Measurements from ENCODE around the gene SCN4A. TPM values are rescaled to one million over a fixed set of nuclear protein-coding genes. Genes with fewer than 3 reads are reported as not detected.
"Not testable (repeated sequence)": the region's sequence is repeated elsewhere in the genome, so short reads cannot be mapped to it uniquely, and the experiment has no call there.

SCN4A gene
- total RNA-seq, 1 donor from 2014 or later = not detected

DNA sequence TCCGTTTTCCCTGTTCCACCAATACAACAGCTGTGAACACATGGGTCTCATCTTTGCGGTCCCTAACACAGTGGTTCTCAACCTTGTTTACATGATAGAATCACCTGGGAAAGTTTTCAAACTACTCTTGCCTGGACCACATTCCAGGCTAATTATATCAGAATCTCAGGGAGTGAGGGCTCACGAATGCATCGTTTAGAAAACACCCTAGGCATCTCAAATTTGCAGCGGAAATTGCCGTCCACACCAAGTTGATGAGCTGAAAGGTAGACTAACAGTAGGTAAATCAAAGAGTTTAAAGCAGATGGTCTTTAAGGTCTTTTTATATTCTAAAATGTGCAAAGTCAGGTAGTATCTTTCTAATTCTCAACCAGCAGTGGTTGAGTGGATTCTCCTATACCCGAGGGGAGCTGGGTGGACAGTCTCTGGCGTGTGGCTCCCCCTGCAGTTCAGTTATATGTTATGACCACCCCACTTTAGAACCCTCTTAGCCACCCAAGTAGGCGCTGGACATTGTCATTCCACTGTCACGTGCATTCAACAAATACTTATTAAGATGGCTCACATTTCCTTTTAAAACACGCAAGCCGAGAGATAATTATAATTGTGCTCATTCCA, 65.4 kb downstream of the SCN4A start:
- intact Hi-C loops (cut with DNase I); H3K4me1 ChIP-seq; H3K9me3 ChIP-seq; H3K27me3 ChIP-seq; H3K27ac ChIP-seq; H3K4me3 ChIP-seq; H3K36me3 ChIP-seq: not testable (repeated sequence)
- TF ChIP-seq, protein P1, sequence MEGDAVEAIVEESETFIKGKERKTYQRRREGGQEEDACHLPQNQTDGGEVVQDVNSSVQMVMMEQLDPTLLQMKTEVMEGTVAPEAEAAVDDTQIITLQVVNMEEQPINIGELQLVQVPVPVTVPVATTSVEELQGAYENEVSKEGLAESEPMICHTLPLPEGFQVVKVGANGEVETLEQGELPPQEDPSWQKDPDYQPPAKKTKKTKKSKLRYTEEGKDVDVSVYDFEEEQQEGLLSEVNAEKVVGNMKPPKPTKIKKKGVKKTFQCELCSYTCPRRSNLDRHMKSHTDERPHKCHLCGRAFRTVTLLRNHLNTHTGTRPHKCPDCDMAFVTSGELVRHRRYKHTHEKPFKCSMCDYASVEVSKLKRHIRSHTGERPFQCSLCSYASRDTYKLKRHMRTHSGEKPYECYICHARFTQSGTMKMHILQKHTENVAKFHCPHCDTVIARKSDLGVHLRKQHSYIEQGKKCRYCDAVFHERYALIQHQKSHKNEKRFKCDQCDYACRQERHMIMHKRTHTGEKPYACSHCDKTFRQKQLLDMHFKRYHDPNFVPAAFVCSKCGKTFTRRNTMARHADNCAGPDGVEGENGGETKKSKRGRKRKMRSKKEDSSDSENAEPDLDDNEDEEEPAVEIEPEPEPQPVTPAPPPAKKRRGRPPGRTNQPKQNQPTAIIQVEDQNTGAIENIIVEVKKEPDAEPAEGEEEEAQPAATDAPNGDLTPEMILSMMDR (IDR thresholded peaks at IDR 0.05) = peak; percentile 14
- DNase-seq (peak; percentile 18), ATAC-seq (peak; percentile 70)

DNA sequence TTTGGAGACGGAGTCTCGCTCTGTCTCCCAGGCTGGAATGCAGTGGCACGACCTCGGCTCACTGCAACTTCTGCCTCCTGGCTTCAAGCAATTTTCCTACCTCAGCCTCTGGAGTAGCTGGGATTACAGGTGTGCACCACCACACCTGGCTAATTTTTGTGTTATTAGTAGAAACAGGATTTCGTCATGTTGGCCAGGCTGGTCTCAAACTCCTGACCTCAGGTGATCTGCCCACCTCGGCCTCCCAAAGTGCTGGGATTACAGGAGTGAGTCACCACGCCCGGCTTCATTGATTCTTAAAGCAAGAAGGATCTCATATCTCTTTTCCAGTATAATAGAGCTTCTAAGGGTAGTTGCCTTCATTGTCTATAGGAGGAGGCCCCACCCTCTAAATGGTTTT, 67.9 kb downstream of the SCN4A start:
- intact Hi-C loops (cut with DNase I); H3K9me3 ChIP-seq; H3K4me3 ChIP-seq; H3K4me1 ChIP-seq; H3K36me3 ChIP-seq; H3K27ac ChIP-seq; H3K27me3 ChIP-seq; ATAC-seq: not testable (repeated sequence)
- DNase-seq = peak; percentile 1

DNA sequence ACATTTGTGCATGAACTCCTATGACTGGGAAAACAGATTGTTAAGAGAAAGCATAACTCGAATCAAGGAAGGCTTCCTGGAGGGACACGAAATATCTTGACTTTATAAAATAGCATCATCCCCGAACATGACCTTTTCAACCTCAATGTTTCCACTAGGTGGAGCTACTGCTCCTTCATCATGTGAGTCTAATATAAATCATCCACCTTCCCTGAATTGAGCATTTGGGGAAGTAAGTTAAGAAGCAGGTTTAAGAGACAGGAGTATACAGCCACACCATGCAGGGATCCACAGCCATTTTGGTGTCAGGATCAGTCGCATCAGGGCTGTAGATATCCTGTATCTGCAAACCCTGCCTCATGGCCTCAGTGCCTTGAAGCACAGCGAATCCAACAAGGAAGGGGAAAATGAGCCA, 68.9 kb downstream of the SCN4A start:
- intact Hi-C loops (cut with DNase I); H3K4me1 ChIP-seq; H3K27me3 ChIP-seq; H3K9me3 ChIP-seq; DNase-seq; H3K36me3 ChIP-seq; H3K4me3 ChIP-seq; H3K27ac ChIP-seq: not testable (repeated sequence)
- ATAC-seq = peak; percentile 70
- TF ChIP-seq, protein P1 (IDR thresholded peaks at IDR 0.05) = peak; percentile 44

- H3K27ac ChIP-seq; ATAC-seq; H3K36me3 ChIP-seq; H3K4me1 ChIP-seq; intact Hi-C loops (cut with DNase I); H3K27me3 ChIP-seq; H3K9me3 ChIP-seq; H3K4me3 ChIP-seq: not testable (repeated sequence)
- peak; percentile 5 for DNase-seq
Measured at GRCh38 chr17:63901971-63902370, 70.7 kb downstream of the SCN4A start.

GRCh38 chr17:63898899-63899798, 73.6 kb downstream of the SCN4A start:
- H3K27me3 ChIP-seq; H3K36me3 ChIP-seq; ATAC-seq; H3K4me1 ChIP-seq; intact Hi-C loops (cut with DNase I); H3K9me3 ChIP-seq; H3K4me3 ChIP-seq; H3K27ac ChIP-seq: not testable (repeated sequence)
- peak; percentile 44 for DNase-seq

- intact Hi-C loops (cut with DNase I); H3K4me1 ChIP-seq; H3K27me3 ChIP-seq; H3K9me3 ChIP-seq; H3K4me3 ChIP-seq; H3K27ac ChIP-seq; ATAC-seq; H3K36me3 ChIP-seq: not testable (repeated sequence)
- DNase-seq = peak; percentile 48
Measured at GRCh38 chr17:63896524-63897354, 76.0 kb downstream of the SCN4A start, which contains the start of gene CSH1. CSH1 (minus strand) TSS chr17:63896574; CDS start chr17:63896511, 63 bp downstream.

DNA sequence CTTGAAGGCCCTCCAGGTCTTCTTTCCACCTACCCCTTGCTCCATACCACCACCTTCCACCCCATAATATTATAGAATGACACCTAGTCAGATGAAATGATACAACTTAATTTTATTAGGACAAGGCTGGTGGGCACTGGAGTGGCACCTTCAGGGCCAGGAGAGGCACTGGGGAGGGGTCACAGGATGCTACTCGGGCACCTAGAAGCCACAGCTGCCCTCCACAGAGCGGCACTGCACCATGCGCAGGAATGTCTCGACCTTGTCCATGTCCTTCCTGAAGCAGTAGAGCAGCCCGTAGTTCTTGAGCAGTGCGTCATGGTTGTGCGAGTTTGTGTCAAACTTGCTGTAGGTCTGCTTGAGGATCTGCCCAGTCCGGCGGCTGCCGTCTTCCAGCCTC, 77.9 kb downstream of the SCN4A start:
- DNase-seq = peak; percentile 25
- H3K4me3 ChIP-seq; H3K4me1 ChIP-seq; H3K27ac ChIP-seq; H3K27me3 ChIP-seq; H3K9me3 ChIP-seq; ATAC-seq; H3K36me3 ChIP-seq; intact Hi-C loops (cut with DNase I): not testable (repeated sequence)

GRCh38 chr17:63894021-63894420, 78.7 kb downstream of the SCN4A start:
- H3K27ac ChIP-seq; H3K36me3 ChIP-seq; H3K9me3 ChIP-seq; H3K4me3 ChIP-seq; H3K27me3 ChIP-seq; intact Hi-C loops (cut with DNase I); H3K4me1 ChIP-seq; ATAC-seq: not testable (repeated sequence)
- peak; percentile 11 for DNase-seq

GRCh38 chr17:63892316-63893037, 80.2 kb downstream of the SCN4A start:
- ATAC-seq; intact Hi-C loops (cut with DNase I); H3K27ac ChIP-seq; H3K4me1 ChIP-seq; H3K4me3 ChIP-seq; DNase-seq; H3K9me3 ChIP-seq; H3K36me3 ChIP-seq; H3K27me3 ChIP-seq: not testable (repeated sequence)

All from upper lobe of right lung (tissue), 1 donor.